GM21515 (cell line): ENCODE data around the gene CCNQ.
"Not testable (repeated sequence)": the region's sequence is repeated elsewhere in the genome, so short reads cannot be mapped to it uniquely, and the experiment has no call there.

Source experiments
- ATAC-seq: cut with Tn5 transposase; IDR thresholded peaks from one replicate; pipeline ENCODE4 v1.9.1; 2021; ENCODE audit not compliant: unreplicated experiment

CCNQ gene

DNA sequence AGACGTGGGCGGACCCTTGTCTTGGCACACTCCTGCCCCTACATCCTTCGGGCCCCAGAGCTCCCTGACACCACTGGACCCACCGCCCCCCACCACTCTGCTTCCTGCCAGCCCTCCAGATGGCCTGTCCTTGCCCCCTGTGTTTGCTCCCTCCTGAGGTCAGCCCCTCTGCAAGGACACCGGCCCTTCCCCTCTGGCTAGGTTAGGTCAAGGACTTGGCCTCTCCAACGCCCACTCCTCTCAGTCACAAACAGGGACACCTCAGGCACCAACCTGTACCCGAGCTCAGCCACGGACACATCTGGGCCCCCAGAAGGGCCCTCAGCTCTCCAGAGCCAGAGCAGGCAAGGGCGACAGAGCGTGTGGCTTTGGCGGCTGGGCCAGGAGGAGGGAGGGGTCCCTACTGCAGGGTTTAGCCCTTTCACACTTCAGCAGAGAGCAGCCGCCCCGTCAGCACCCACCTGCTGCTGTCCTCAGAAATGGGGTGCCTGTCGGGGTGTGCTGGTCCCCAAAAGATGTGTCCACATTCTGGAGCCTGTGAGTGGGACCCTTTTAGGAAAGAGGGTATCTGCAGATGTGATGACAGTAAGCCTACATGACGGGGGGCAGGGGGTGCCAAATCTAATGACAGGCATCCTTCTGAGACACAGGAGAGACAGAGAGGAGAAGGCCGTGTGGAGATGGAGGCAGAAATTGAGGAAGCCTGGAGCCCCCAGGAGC lies 24.5 kb upstream of the CCNQ start:
- no peak for ATAC-seq

DNA sequence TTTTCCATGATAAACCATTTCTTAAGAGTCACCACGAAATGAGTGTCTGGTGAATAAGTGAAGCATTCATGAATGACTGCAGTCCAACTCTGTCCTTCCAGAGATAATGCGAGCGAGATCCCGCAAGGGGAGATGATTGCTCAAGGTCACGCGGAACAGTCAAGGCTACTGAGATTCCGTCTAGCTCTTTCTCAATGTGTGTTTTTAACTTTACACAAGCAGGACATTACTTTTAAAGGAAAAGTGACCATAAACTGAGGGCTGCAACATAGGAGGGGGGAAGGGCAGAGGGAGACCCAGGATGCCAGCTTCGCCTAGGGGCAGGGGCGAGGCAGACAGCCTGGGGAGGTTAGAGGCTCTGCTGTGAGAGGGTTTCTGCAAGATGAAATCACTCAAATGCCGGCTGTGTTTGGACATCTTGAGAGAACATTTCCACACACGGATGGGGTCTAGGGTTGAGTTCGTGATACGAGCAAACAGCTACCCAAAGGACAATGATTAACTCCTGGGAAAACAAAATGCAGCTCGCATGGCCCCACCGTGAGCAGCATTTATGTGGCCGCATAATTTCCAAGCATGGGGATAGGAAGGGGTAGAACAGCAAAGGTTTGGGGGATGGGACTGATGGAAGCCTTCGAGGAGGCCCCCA lies 23.8 kb upstream of the CCNQ start:
- no peak for ATAC-seq

DNA sequence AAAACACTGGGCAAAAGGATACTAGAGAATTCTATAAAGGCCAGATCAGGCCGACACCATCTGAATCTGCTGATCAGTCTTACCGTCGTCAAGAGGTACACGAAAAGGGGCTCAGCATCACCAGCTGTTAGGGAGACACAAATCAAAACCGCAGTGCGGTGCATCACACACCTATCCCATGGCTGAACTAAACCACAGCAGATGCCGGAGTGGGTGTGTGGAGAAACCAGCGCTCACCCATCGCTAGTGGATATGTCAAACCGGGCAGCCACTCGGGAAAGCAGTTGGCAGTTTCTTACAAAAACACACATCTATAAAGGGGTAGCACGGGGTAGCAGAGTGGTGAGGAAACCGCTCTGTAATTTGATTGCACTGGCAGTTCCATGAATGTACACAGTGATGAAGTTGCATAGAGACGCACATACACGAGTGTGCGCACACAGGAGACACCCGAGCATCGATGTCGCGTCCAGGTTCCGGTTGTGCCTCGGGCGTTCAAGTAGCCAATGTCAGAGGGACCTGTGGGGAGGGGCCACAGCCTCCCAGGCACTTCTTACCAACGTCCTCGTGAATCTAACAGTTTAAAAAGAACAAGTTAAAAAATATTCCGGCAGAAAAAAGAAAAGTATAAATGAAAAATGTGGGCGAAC lies 23.1 kb upstream of the CCNQ start:
- ATAC-seq = no peak

DNA sequence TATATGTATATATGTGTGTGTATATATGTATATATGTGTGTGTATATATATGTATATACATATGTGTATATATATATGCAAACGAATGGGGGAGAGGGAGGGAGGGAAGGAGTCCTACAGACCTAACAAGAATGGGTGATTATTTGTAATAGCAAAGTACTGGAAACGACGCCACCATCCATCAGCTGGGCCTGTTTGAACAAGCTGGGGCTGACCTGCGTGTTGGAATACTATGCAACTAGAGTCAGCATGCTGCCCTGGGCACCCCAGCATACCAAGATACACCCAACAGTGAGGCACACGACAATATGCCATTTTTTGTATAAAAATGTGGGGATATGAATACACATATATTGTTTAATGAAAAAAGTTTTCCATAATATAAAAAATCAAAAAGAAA lies 21.6 kb upstream of the CCNQ start:
- no peak for ATAC-seq

DNA sequence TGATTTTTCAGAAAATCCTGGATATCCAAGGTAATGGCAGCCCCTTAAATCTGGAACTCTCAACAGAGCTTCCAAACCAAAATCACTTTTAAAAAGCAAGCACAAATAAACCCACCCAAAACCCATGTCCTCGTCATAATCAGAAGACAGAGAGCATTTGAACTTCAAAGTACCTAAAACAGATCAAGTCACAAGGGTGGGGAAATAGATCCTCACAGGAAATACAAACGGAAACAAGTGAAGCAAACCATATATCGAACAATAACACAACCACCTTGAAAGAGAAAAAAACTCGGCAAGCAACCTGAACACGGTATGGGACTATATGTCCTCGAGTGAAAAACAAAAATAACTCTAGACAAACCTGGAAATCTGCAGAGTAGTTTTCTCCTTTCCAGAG lies 15.9 kb upstream of the CCNQ start:
- no peak for ATAC-seq

DNA sequence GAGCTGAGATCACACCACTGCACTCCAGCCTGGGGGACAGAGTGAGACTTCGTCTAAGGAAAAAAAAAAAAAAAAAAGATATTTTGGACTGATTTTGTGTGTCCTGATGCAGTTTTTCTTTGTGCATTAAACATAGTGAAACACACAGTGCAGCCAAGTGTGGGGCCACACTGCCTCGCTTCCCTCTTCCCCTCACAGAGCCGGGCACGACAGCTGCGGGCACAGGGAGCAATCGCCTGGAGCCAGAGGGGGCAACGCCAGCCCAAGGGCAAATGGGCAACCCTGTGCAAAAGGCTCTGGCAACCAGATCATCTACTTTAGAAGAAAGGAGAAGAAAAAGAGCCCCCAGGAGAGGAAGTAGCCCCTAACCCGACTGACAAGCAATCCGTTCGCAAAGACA lies 13.5 kb upstream of the CCNQ start:
- ATAC-seq = no peak

DNA sequence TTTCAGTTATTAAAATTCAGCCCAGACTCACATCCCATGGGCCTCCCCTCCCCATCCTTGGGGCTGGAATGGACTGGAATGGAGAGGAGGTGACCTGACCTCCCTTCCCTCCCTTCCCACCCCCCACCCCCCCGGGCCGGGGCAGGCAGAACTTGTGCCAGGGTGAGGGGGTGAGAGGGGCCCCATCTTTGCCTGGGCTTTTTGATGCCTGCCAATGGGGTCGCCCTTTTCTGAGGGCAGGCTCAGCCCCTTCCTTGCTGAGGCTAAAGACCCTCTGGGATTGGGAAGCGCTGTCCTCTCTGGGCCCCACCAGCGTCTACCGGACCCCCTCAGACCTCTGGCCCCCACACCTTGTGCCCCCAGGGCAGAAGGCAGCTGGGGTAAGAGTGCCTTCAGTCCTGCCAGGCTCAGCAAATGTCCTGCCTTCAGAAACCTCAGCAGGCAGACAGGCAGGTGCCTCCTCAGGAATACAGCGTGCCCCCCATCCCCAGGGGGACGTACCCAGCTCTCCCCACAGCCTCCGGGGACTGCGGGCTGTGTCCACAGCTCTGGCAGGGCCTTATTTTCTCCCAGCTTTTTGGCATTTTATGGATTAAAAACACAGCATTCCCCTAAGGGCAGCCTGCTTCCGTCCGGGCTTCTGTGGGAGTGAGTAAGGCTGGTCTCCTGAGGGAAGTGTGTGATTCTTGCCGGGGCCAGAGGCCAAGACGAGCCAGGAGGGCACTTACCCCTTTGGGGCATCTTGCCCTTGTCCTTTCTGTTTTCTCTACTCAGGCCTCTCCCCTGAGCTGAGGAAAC lies 12.6 kb upstream of the CCNQ start:
- no peak for ATAC-seq

DNA sequence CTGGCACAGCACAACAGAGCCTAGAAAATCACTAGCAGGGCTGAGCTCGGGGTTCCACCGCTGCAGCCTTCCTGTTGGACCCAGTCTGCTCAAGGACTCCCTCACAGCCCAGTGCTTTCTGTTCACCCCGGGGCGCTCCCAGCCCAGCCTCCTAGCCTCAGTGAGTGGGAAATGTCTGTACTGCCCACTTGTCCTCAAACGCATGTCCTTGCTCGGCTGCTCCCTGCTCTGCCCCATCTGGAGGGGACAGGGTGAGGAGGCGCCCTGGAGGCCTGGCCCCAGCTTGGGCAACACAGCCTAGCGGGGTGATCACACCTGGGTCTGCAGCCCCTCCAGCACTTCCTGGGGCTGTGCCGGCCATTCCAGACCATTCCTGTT lies 11.9 kb upstream of the CCNQ start:
- no peak for ATAC-seq

DNA sequence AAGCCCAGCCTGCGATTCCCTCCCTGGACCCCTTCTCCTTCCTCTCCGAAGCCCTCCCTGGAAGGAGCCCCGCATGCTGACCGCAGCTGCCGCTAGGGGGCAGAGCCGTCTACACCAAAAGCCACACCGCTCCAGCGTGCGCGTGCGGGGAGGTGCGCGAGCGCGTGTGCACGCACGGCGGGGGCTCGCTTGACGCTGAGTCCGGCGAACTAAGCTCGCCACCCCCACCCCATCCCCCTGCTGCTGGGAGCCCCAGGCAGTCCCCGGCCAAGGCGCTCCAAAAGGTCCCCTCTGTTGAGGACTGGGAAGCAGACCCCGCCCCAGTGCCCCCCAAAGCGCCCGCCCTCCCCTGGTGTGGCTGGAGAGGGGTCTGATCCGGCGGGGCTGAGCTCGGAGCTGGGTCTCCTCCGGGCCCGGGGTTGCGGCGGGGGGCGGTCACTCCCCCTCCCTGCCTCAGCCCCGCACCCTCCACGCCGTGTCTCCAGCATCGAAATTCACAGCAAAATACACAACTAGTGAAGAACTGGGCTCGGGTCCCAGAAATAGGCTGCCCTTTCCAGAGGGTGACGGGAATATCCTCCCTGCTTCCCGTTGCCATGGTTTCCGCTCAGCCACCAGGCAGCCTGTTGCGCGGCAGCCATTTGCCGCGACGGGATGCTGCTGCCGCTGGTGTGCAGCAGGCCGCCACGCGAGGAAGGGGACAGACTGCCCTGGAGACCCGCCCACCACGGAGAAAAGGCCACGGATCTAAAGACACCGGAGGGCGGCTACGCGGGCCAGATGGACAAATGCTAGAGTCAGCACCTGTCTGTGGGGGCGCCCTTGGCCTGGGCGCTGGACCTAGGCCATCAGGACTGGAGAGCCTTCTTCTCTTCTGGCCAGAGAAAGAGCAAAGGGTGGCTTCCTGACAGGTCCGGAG lies 11.2 kb upstream of the CCNQ start:
- peak; percentile 83 for ATAC-seq

DNA sequence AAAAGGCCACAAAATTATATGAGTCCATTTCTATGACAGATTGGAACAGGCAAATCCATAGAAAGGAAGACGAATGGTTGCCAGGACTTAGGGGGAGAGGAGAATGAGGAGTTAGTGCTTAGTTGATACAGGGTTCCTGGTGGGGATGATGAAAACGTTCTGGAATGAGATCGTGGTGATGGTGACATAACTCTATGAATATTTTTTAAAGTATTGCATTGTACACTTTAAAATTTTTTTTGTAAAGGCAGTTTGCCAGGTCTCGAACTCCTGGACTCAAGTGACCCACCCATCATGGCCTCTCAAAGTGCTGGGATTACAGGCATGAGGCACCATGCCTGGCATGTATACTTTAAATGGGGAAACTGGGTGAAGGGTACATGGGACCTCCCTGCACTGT lies 9.9 kb upstream of the CCNQ start:
- ATAC-seq = no peak

DNA sequence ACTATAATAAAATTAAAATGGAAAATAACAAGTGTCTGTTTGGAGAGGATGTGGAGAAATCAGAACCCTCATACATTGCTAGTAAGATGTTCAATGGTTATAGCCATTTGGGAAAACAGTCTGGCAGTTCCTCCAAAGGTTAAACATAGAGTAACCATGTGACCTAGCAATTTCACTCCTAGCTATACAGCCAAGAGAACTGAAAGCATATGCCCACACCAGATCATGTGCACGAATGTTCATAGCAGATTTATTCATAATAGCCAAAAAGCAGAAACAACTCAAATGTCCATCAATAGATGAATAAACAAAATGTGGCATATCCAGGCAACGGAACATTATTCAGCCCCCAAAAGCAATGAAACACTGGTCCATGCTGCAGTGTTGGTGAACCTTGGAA lies 9.4 kb upstream of the CCNQ start:
- ATAC-seq = no peak

DNA sequence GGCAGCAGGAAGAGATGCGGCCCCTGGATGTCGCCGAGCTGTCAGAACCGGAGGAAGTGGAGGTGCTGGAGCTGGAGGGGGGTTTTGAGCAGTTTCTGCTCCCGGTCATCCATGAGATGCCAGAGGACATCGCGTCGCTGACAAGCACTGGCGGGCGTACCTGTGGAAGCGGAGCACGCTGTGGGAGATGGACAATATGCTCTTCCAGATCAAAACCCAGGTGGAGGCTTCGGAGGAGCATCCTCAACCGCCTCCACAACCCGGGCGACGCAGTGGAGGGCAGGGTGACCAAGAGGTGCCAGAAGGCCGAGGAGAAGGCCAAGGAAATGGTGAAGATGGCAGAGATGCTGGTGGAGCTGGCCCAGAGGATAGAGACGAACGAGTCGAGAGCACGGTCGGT lies 7.6 kb upstream of the CCNQ start:
- no peak for ATAC-seq

DNA sequence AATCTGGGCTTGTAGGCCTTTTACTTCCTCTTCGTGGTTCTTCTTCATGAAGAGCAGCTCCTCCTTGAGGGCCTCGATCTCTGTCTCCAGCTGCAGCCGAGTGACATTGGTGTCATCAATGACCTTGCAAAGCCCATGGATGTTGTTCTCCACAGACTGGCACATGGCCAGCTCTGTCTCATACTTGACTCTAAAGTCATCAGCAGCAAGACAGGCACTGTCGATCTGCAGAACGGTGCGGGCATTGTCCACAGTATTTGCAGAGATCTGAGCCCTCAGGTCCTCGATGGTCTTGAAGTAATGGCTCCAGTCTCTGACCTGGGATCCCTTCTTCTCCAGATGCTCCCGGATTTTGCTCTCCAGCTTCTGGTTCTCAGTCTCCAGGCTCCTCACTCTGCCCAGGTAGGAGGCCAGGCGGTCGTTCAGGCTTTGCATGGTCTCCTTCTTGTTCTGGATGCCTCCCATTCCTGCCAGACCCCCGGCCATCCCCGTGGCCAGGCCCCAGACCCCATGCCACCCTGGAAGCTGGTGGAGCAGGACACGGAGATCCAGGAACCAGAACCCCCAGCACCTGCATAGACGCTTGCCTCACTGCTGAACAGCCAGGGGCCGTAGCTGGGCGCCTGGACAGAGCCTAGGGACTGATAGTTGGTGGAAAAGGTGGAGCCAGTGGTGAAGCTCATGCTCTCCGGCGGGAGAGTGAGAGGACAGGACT lies 5.9 kb upstream of the CCNQ start:
- not testable (repeated sequence) for ATAC-seq

DNA sequence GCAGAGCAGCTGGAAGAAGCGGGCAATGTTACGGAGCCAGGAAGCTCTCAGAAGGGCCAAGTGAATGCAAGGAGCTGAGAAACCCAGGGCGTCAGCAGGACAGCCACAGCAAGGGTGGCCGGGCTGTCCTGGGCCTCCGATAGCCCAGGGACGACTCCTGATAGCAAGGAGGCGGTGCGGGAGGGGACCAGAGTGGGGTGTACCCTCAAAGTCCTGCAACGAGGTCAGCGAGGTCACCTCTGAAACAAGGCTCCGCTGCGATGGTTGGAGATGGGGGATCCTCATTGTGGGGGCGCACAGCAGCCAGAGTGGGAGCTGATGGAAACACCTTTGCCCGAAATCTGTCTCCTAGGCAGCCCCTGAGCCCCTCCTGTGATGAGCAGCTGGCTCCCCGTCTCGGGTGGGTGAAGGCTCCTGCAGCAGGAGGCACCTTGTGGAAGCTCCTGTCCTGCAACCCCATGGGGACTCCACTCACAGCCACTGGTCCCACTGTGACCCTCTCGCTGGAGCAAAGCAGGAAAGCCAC lies 4.3 kb upstream of the CCNQ start:
- ATAC-seq = no peak

DNA sequence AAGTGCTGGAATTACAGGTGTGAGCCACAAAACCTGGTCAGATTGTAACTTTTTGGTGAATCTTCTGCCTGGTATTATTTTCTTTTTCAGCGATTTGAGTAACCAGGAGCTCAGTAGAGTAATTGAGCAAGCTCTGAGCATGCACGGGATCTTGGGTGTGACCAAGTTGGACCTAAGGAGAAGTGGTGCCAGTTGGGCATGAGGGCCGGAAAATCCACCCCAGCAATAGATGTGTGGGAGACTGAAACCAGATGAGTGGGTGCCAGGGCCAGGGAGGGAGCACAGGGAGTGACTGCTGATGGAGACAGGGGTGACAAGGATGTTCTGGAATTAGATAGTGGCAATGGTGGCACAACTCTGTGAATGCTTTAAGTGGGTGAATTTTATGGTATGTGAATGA lies 3.7 kb upstream of the CCNQ start:
- ATAC-seq = no peak

DNA sequence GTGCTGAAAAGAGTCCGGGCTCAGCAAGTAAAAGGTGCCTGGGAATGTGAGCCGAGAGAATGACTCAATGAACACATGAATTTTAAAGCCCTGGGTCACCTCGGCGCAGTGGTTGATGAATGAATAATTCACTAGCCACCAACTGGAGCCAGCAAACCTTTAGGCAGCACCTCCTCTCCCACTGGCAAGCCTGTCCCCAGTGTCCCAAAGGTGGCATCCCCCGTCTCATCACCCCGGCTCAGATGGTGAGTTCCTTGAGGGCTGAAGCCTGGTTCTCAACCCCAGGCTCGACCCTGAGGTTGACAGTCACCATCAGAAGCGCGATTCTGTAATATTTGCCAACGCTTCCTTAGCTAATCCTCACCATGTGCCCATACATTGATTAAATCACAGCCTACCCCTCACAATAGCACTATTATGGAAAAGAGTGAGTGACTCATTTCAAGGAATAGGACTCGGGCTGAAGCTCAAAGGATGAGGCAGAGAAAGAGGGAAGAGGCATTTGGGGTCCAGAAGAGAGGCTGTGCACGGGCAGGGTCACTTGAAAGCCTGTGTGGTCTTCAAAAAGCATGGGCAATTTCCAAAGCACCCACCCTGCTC lies 2.7 kb upstream of the CCNQ start:
- ATAC-seq = no peak

DNA sequence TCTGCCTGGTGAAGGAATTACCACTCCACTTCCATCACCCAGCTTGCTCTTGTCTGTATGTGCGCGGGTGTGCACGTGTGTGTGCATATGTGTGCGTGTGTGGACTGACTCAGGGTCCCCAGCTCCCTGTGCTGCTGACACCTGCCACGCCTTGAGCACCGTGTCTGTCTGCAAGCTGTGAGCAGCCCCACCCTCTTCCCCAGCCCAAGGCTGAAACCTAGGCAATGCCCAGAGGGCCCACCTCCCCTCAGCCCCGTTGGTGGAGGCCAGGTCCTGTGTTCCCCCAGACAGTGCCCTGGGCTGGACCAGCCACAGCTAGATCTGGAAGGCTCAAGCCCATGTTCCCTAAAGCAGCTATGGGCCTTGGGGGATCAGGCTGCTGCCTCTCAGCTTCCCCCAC lies 2.0 kb upstream of the CCNQ start:
- no peak for ATAC-seq

DNA sequence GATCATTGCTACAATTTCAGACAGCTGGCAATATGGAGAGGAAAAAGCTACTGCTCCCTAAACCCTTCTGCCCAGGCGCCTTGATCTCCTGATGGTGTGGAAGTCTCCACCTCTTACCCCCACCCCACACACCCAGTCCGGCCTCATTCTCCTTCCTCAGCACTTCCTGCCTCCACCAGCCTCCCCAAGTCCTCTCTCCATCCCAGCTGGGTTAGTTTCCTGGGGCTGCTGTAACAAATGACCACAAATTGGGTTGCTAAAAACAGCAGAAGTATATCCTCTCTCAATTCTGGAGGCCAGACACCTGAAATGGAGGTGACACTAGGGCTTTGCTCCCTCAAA lies 1.1 kb upstream of the CCNQ start:
- no peak for ATAC-seq

DNA sequence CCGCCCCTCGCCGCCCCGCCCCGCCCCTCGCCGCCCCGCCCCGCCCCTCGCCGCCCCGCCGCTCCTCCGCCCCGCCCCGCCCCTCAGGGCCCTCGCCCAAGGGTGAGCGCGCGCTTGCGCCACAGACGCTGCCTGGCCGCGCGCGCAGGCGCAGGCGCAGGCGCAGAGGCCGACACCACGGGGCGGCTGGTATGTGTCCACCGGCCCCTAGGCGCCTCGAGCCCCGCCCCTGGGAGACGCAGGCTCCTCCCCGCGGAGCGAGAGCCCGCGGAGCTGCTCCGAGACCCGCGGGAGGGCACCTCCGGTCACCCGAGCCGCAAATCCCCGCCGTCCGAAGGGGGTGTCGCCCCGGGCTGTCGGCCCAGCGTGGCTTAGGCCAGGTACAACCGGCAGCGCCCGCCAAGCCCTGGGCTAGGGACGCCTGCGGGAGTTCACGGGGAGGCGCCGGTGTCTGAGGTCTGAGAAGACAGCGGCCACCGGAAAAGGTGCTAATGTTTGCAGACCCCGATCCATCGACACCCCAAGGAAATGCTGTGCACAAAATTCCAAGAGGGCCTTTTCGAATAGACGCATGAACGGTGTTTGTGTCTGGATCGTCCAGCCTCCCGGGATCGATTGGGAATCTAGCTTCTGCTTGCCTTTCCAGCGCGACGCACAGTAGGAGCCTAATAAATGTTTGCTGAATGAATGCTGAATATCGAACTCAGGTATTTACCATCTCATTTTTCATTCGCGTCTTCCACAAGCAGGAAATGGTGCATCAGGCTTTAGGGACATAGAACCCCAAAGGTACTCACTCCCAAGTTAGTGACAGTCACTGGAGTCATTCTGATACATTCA lies 473 bp upstream of the CCNQ start:
- peak; percentile 73 for ATAC-seq
